ENCODE data around the gene SUPT20HL2.
"Not testable (repeated sequence)": the region's sequence is repeated elsewhere in the genome, so short reads cannot be mapped to it uniquely, and the experiment has no call there.

SUPT20HL2 gene

DNA sequence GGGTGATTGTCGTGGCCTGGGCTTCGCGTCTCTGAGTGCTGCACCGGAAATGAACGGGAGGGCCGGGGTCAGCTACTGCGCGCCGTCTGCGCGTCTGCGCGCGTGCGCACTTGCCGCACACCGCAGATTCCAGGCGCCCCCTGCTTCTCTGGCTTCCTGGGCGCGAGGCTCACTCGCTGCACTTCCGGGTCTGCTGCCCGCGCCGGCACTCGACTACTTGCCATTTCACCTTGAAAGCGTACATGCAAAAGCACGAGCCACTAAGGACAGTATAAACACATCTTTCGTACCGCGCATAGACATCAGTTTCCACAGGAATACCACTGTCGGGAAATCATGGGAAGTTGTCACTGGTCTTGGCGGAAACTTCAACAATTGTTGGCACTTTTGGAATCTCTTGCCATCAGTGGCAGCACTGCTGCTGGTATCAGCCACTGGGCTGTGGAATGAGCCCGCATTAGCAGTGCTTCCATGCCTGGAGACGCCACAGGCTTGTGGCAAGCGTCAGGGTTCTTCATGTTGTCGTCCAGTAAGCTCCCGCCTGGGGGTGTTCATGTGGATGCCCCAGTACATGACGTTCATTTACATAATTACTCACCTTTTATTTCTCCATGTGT is at the start of gene SUPT20HL2:
Gene SUPT20HL2, minus strand, starts transcription at position 51 of the 617 bp plus-strand sequence. CDS start 754 bp downstream, outside the sequence.
- H3K4me2 ChIP-seq (ENCODE audit: low read length) = no peak within 1 kb of the TSS
- no peaks in the 10 kb centered on the region for H3K9me3 ChIP-seq (ENCODE audit: control insufficient read depth, low read length)
- H3K27me3 ChIP-seq (ENCODE audit: control insufficient read depth, insufficient read depth, low read length) = no peaks in the 10 kb centered on the region
- TF ChIP-seq, protein P1, sequence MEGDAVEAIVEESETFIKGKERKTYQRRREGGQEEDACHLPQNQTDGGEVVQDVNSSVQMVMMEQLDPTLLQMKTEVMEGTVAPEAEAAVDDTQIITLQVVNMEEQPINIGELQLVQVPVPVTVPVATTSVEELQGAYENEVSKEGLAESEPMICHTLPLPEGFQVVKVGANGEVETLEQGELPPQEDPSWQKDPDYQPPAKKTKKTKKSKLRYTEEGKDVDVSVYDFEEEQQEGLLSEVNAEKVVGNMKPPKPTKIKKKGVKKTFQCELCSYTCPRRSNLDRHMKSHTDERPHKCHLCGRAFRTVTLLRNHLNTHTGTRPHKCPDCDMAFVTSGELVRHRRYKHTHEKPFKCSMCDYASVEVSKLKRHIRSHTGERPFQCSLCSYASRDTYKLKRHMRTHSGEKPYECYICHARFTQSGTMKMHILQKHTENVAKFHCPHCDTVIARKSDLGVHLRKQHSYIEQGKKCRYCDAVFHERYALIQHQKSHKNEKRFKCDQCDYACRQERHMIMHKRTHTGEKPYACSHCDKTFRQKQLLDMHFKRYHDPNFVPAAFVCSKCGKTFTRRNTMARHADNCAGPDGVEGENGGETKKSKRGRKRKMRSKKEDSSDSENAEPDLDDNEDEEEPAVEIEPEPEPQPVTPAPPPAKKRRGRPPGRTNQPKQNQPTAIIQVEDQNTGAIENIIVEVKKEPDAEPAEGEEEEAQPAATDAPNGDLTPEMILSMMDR (IDR thresholded peaks at IDR 0.05) = no peak
- no peaks in the 10 kb centered on the region for H3K4me1 ChIP-seq
- no peak within 1 kb of the TSS for H2AFZ ChIP-seq
- no peaks in the 10 kb centered on the region for H3K79me2 ChIP-seq
- no peaks in the 10 kb centered on the region for H3K36me3 ChIP-seq (ENCODE audit: control insufficient read depth, insufficient read depth, low read length)
- no peak within 1 kb of the TSS for H3K4me3 ChIP-seq (ENCODE audit: low read depth, low read length)
- no peak within 1 kb of the TSS for H3K9ac ChIP-seq
- no peak within 1 kb of the TSS for H3K27ac ChIP-seq

DNA sequence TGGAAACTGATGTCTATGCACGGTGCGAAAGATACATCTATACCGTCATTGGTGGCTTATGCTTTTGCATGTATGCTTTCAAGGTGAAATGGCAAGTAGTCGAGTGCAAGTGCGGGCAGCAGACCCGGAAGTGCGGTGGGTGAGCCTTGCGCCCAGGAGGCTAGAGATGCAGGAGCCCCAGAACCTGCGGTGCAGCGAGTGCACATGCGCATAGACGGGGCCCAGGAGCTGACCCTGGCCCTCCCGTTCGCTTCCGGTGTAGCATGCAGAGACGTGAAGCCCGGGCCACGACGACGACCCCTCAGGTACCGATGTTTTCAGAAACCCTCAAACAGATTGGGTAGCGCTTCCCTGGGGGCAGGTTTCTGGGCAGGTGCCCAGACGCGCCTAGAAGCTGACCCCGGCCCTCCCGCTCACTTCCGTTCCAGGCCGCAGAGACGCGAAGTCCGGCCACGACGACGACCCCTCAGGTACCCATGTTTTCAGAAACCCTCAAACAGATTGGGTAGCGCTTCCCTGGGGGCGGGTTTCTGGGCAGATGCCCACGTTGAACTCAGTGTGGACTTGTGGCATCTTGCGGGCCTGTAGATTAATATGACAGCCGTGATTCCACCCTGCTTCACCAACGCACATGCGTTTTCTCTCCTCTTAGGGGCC is 48.3 kb upstream of the SUPT20HL2 start:
- not testable (repeated sequence) for H3K27me3 ChIP-seq (ENCODE audit: control insufficient read depth, insufficient read depth, low read length); H3K79me2 ChIP-seq; H3K9ac ChIP-seq; H3K36me3 ChIP-seq (ENCODE audit: control insufficient read depth, insufficient read depth, low read length); H3K4me3 ChIP-seq (ENCODE audit: low read depth, low read length); H3K4me1 ChIP-seq; H3K9me3 ChIP-seq (ENCODE audit: control insufficient read depth, low read length); H3K27ac ChIP-seq; H2AFZ ChIP-seq; H3K4me2 ChIP-seq (ENCODE audit: low read length)

DNA sequence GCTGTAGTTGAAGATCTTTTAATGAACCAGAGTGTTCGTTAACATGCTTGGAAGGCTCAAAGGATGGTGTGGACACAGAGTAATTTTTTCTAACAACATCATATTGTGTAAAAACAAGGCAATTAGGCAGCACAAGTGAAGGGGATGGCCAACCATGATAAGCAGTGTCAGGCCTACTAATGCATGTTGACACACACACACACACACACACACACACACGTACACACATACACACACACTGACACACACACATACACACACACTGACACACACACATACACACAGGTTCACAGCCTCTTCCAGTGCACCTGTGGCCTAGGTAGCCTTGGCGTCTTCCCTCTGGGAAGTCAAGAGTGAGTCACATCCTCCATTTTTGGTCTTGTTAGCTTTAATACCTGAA is 46.4 kb upstream of the SUPT20HL2 start, which contains the start of gene SUPT20HL1:
Gene SUPT20HL1, plus strand, starts transcription at position 368 of the 400 bp plus-strand sequence. CDS start 2,122 bp downstream, outside the sequence.
- Histone ChIP-seq H3K79me2 (no peaks in the 10 kb centered on the region), H3K4me2 (ENCODE audit: low read length) (no peak within 1 kb of the TSS), H3K4me3 (ENCODE audit: low read depth, low read length) (no peak within 1 kb of the TSS), H3K4me1 (no peaks in the 10 kb centered on the region), H3K27me3 (ENCODE audit: control insufficient read depth, insufficient read depth, low read length) (no peaks in the 10 kb centered on the region), H3K36me3 (ENCODE audit: control insufficient read depth, insufficient read depth, low read length) (no peaks in the 10 kb centered on the region), H2AFZ (no peak within 1 kb of the TSS), H3K9me3 (ENCODE audit: control insufficient read depth, low read length) (no peaks in the 10 kb centered on the region), H3K9ac (no peak within 1 kb of the TSS), H3K27ac (no peak within 1 kb of the TSS)
- TF ChIP-seq, protein P1 (IDR thresholded peaks at IDR 0.05) = no peak

DNA sequence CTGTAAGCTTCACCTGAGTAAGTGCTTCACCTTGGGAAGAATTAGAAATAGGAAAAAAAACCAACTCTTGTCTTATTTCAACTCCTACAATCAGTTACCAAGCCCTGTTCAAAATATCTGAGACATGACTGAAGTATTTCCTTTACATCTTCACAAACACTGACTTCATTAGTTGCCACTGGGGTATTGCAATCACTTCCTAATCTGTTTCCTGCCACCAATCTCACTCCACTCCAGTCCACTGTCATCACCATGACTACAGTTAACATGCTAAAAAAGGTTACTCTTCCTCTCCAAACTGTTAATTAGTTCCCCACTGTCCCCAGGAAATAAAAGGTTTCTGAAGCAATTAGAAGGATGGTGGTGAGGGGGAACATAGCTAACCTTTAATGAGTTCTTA is 43.2 kb upstream of the SUPT20HL2 start:
- H3K9ac ChIP-seq = no peak overlapping the region
- TF ChIP-seq, protein P1 (IDR thresholded peaks at IDR 0.05) = no peak
- H3K4me1 ChIP-seq = no peaks in the 10 kb centered on the region
- H3K79me2 ChIP-seq = no peaks in the 10 kb centered on the region
- no peaks in the 10 kb centered on the region for H3K9me3 ChIP-seq (ENCODE audit: control insufficient read depth, low read length)
- no peak overlapping the region for H3K27ac ChIP-seq
- H3K4me2 ChIP-seq (ENCODE audit: low read length) = no peak overlapping the region
- no peaks in the 10 kb centered on the region for H3K27me3 ChIP-seq (ENCODE audit: control insufficient read depth, insufficient read depth, low read length)
- no peak overlapping the region for H3K4me3 ChIP-seq (ENCODE audit: low read depth, low read length)
- H2AFZ ChIP-seq = no peak overlapping the region
- H3K36me3 ChIP-seq (ENCODE audit: control insufficient read depth, insufficient read depth, low read length) = no peaks in the 10 kb centered on the region

DNA sequence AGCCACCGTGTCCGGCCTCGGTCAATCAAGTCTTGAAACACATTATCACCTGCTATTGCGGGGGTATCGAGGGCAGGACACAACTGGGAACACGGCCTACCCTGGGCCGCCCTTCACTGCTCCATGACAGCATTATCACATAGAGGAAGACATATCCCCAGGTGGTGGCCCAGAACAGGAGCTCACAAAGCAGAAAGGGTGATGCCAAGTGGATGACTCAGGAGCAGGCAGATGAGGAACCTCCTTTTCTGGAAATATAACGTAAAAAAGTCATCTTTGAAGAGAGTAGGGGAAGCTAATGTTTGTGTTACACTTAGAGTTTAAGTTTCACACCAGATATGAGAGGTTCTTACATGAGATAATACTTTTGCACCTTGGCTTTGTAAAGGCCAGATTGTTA is 41.2 kb upstream of the SUPT20HL2 start:
- Histone ChIP-seq H3K4me2 (ENCODE audit: low read length) (no peak overlapping the region), H3K27me3 (ENCODE audit: control insufficient read depth, insufficient read depth, low read length) (no peaks in the 10 kb centered on the region), H3K4me3 (ENCODE audit: low read depth, low read length) (no peak overlapping the region), H3K36me3 (ENCODE audit: control insufficient read depth, insufficient read depth, low read length) (no peaks in the 10 kb centered on the region), H3K9me3 (ENCODE audit: control insufficient read depth, low read length) (no peaks in the 10 kb centered on the region), H3K79me2 (no peaks in the 10 kb centered on the region), H3K9ac (no peak overlapping the region), H3K4me1 (no peaks in the 10 kb centered on the region), H2AFZ (no peak overlapping the region), H3K27ac (no peak overlapping the region)
- TF ChIP-seq, protein P1 (IDR thresholded peaks at IDR 0.05) = no peak

All from parathyroid adenoma (tissue), 2 donors.